ENCODE data around the gene PTOV1. TPM values are rescaled to one million over a fixed set of nuclear protein-coding genes. Genes with fewer than 3 reads are reported as not detected.
A peak's percentile ranks its signal among the peaks of the same experiment; 100 is the strongest.

The PTOV1 gene
- total and polyA plus RNA-seq, 2 donors: 63.6 to 125 TPM

GRCh38 chr19:49891393-49891792 is 40.4 kb downstream of the PTOV1 start:
- Histone ChIP-seq H3K9me3 (ENCODE audit: control insufficient read depth in 2 of 2, insufficient read depth in 1 of 2, low read length in 1 of 2) (no peaks in the 10 kb centered on the region), H3K4me3 (ENCODE audit: low read length in 2 of 2) (no peak overlapping the region), H3K27me3 (ENCODE audit: control insufficient read depth in 2 of 2, insufficient read depth in 1 of 2, low read length in 1 of 2) (peaks cover 6 to 54% of the 10 kb centered on the region in 2 donors), H3K27ac (ENCODE audit: low read depth in 1 of 2, low read length in 1 of 2) (no peak overlapping the region), H3K4me1 (ENCODE audit: control insufficient read depth in 2 of 2, insufficient read depth in 2 of 2, low read length in 2 of 2) (peaks cover 4 to 12% of the 10 kb centered on the region in 2 donors), H3K36me3 (ENCODE audit: control insufficient read depth in 2 of 2, insufficient read depth in 2 of 2, low read length in 1 of 2) (peaks cover 0 to 3% of the 10 kb centered on the region in 2 donors)
- WGBS: 95% methylated on average over 17 of the region's 17 CpGs
- no peak for DNase-seq (ENCODE audit: low read depth in 6 of 9, low spot score in 9 of 9)

DNA sequence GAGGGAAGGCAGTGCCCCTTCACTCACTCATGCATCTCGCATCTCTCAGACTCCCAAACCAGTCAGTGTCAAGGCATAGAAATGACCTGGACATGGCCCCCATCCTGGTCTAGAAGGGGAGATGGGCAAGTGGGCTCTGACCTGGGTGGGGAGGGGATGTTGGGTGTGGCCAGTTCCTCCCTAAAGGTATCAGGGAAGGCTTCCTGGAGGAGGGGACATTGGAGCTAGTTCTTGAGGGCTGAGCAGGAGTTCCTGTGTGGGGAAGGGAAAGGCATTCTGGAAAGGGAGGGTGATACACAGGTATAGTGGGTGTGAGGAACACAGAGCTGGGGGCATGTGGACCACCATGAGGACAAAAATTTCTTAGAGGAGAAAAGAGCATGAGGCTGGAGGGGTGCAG is 41.8 kb downstream of the PTOV1 start:
- Histone ChIP-seq H3K4me1 (ENCODE audit: control insufficient read depth in 2 of 2, insufficient read depth in 2 of 2, low read length in 2 of 2) (peaks cover 10 to 22% of the 10 kb centered on the region in 2 donors), H3K9me3 (ENCODE audit: control insufficient read depth in 2 of 2, insufficient read depth in 1 of 2, low read length in 1 of 2) (no peaks in the 10 kb centered on the region), H3K27me3 (ENCODE audit: control insufficient read depth in 2 of 2, insufficient read depth in 1 of 2, low read length in 1 of 2) (peaks cover 6 to 64% of the 10 kb centered on the region in 2 donors), H3K27ac (ENCODE audit: low read depth in 1 of 2, low read length in 1 of 2) (no peak overlapping the region), H3K36me3 (ENCODE audit: control insufficient read depth in 2 of 2, insufficient read depth in 2 of 2, low read length in 1 of 2) (no peaks in the 10 kb centered on the region), H3K4me3 (ENCODE audit: low read length in 2 of 2) (no peak overlapping the region)
- WGBS: 94% methylated on average over 1 of the region's 1 CpG
- DNase-seq (ENCODE audit: low read depth in 6 of 9, low spot score in 9 of 9): no peak

GRCh38 chr19:49894011-49894664 is 43.2 kb downstream of the PTOV1 start:
- H3K4me3 ChIP-seq (ENCODE audit: low read length in 2 of 2): no peak overlapping the region
- no peak for DNase-seq (ENCODE audit: low read depth in 6 of 9, low spot score in 9 of 9)
- no peaks in the 10 kb centered on the region for H3K9me3 ChIP-seq (ENCODE audit: control insufficient read depth in 2 of 2, insufficient read depth in 1 of 2, low read length in 1 of 2)
- peaks cover 6 to 61% of the 10 kb centered on the region in 2 donors for H3K27me3 ChIP-seq (ENCODE audit: control insufficient read depth in 2 of 2, insufficient read depth in 1 of 2, low read length in 1 of 2)
- no peak overlapping the region for H3K27ac ChIP-seq (ENCODE audit: low read depth in 1 of 2, low read length in 1 of 2)
- WGBS: 97% methylated on average over 18 of the region's 18 CpGs
- peaks cover 10 to 22% of the 10 kb centered on the region in 2 donors for H3K4me1 ChIP-seq (ENCODE audit: control insufficient read depth in 2 of 2, insufficient read depth in 2 of 2, low read length in 2 of 2)
- H3K36me3 ChIP-seq (ENCODE audit: control insufficient read depth in 2 of 2, insufficient read depth in 2 of 2, low read length in 1 of 2): no peaks in the 10 kb centered on the region

DNA sequence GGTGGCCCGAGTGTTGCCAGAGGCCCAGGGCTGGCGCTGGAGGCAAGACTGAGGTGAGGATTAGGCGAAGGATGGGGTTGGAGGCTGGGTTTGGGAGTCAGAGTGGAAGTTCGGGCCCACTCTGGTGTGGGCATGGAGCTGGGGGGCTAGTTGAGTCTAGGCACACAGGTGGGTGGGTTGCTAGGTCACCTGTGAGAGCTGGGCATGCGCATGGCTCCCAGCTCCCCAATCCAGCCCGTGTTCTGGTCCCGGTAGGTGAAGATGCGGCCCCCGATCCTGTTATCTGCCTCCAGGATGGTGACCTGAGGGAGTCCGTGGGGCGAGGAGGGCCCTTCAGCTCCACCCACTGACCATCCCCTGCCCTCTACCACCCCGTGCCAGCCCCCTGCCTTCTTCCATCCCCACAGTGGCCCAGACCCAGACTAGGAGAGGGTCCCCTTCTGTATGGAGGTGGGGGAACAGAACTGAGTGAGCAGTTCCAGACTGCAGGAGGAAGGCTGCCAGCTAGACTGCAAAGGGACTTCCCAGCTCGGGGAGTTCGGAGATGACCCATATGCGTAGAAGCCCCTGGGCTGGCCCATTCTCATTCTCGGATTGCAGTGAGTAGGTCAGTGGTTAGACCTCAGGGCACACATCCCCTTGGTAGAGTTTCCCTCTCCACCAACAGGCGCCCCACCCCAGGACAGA is 44.1 kb downstream of the PTOV1 start:
- H3K9me3 ChIP-seq (ENCODE audit: control insufficient read depth in 2 of 2, insufficient read depth in 1 of 2, low read length in 1 of 2): no peaks in the 10 kb centered on the region
- H3K36me3 ChIP-seq (ENCODE audit: control insufficient read depth in 2 of 2, insufficient read depth in 2 of 2, low read length in 1 of 2): no peaks in the 10 kb centered on the region
- WGBS: 91% methylated on average over 17 of the region's 17 CpGs
- DNase-seq (ENCODE audit: low read depth in 6 of 9, low spot score in 9 of 9): no peak
- no peak overlapping the region for H3K4me3 ChIP-seq (ENCODE audit: low read length in 2 of 2)
- H3K4me1 ChIP-seq (ENCODE audit: control insufficient read depth in 2 of 2, insufficient read depth in 2 of 2, low read length in 2 of 2): peaks cover 10 to 18% of the 10 kb centered on the region in 2 donors
- H3K27me3 ChIP-seq (ENCODE audit: control insufficient read depth in 2 of 2, insufficient read depth in 1 of 2, low read length in 1 of 2): peaks cover 6 to 52% of the 10 kb centered on the region in 2 donors
- H3K27ac ChIP-seq (ENCODE audit: low read depth in 1 of 2, low read length in 1 of 2): no peak overlapping the region

DNA sequence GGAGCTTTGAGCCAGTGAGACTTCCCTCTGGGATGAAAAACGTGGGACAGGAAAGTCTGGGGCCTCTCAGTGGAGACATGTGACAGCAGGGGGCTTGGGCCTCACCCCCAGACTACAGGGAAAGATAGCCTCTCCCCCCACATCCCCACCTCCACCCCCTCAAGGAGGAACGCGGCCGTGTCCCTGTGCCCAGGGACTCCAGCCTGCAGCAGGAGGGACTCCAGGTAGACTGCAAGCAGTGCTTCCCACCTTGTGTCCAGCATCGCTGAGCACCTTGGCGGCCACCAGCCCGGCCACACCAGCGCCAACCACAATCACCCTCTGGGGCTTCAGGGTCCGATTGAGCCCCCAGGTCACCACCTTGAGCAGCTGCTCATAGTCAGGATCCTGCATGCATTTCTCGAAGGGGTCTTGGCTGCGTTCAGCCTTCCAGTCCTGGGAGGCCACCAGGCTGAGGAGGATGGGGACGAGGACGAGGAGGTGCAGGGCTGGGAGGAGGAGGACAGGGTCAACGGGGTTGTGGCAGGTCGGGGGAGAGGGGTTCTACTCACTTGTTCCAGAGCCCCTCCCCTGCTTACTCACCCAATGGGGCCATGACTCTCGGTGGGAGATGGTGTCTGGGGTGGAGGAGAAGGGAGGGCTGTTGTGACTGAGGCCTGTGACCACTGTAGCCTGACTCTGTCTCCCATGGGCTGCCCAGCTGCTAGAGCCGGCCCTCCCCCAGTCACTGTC is 44.8 kb downstream of the PTOV1 start:
- WGBS: 86% methylated on average over 17 of the region's 17 CpGs
- Histone ChIP-seq H3K4me3 (ENCODE audit: low read length in 2 of 2) (no peak overlapping the region), H3K36me3 (ENCODE audit: control insufficient read depth in 2 of 2, insufficient read depth in 2 of 2, low read length in 1 of 2) (no peaks in the 10 kb centered on the region), H3K27ac (ENCODE audit: low read depth in 1 of 2, low read length in 1 of 2) (no peak overlapping the region), H3K9me3 (ENCODE audit: control insufficient read depth in 2 of 2, insufficient read depth in 1 of 2, low read length in 1 of 2) (no peaks in the 10 kb centered on the region), H3K4me1 (ENCODE audit: control insufficient read depth in 2 of 2, insufficient read depth in 2 of 2, low read length in 2 of 2) (peaks cover 6 to 14% of the 10 kb centered on the region in 2 donors), H3K27me3 (ENCODE audit: control insufficient read depth in 2 of 2, insufficient read depth in 1 of 2, low read length in 1 of 2) (peaks cover 3 to 46% of the 10 kb centered on the region in 2 donors)
- no peak for DNase-seq (ENCODE audit: low read depth in 6 of 9, low spot score in 9 of 9)

DNA sequence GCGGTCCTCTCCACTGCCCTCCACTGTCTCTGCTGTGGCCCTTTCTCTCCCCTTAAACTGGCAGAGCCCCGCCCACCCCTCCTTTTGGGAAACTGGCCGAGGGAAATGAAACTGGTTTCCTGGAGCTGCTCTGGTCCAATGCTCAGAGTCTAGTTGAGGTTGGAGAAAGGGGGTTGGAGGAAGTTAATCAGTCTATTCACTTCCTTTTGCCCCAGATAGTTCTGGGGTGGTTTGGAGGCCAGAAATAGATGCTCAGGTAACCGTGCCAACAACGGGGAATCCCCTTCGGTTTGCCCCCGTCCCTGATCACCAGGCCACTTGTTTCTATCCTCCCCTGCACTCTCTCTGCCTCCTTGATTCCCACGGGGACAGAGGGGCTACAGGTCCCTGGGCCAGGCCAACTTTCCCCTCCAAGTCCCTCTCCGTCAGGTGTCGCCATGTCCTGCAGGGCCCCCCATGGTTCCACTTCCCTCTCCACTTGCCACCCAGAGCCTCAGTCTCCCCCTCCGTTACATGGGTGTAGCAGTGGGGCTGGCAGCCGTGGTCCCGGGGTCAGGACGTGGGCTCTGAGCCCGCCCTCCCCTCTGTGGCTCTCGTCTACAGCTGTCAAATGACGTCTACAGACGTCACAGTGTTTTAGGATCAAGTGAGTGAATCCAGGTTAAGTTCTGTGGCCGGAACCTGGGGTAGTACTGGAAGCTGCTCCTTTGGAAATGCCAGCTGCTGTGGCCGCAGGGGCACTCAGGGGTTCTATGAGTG is 46.1 kb downstream of the PTOV1 start, which contains the start of gene IL4I1:
TSS of gene IL4I1 (minus strand) at position 25 of the 759 bp plus-strand sequence. CDS start 727 bp downstream, outside the sequence.
- H3K27me3 ChIP-seq (ENCODE audit: control insufficient read depth in 2 of 2, insufficient read depth in 1 of 2, low read length in 1 of 2): peaks cover 0 to 35% of the 10 kb centered on the region in 2 donors
- WGBS: 3% methylated on average over 20 of the region's 20 CpGs

GRCh38 chr19:49904136-49904535 is 53.2 kb downstream of the PTOV1 start:
- Histone ChIP-seq H3K4me1 (ENCODE audit: control insufficient read depth in 2 of 2, insufficient read depth in 2 of 2, low read length in 2 of 2) (no peaks in the 10 kb centered on the region), H3K9me3 (ENCODE audit: control insufficient read depth in 2 of 2, insufficient read depth in 1 of 2, low read length in 1 of 2) (no peaks in the 10 kb centered on the region), H3K4me3 (ENCODE audit: low read length in 2 of 2) (no peak overlapping the region), H3K27me3 (ENCODE audit: control insufficient read depth in 2 of 2, insufficient read depth in 1 of 2, low read length in 1 of 2) (no peaks in the 10 kb centered on the region), H3K36me3 (ENCODE audit: control insufficient read depth in 2 of 2, insufficient read depth in 2 of 2, low read length in 1 of 2) (peaks cover 29 to 32% of the 10 kb centered on the region in 2 donors), H3K27ac (ENCODE audit: low read depth in 1 of 2, low read length in 1 of 2) (no peak overlapping the region)
- 9% methylated on average over 6 of the region's 6 CpGs for WGBS
- DNase-seq (ENCODE audit: low read depth in 6 of 9, low spot score in 9 of 9): no peak

More for the DNA sequence above, 46.1 kb downstream of the PTOV1 start, which contains the start of gene IL4I1:
- no peaks in the 10 kb centered on the region for H3K36me3 ChIP-seq (ENCODE audit: control insufficient read depth in 2 of 2, insufficient read depth in 2 of 2, low read length in 1 of 2)
- peak within 1 kb of the TSS in 1 of 2 donors; percentile 20 for H3K27ac ChIP-seq (ENCODE audit: low read depth in 1 of 2, low read length in 1 of 2)
- peaks cover 6 to 12% of the 10 kb centered on the region in 2 donors for H3K4me1 ChIP-seq (ENCODE audit: control insufficient read depth in 2 of 2, insufficient read depth in 2 of 2, low read length in 2 of 2)
- H3K4me3 ChIP-seq (ENCODE audit: low read length in 2 of 2): no peak within 1 kb of the TSS
- no peaks in the 10 kb centered on the region for H3K9me3 ChIP-seq (ENCODE audit: control insufficient read depth in 2 of 2, insufficient read depth in 1 of 2, low read length in 1 of 2)
- DNase-seq (ENCODE audit: low read depth in 6 of 9, low spot score in 9 of 9): peak in 2 of 9 donors; percentile 8 to 56

DNA sequence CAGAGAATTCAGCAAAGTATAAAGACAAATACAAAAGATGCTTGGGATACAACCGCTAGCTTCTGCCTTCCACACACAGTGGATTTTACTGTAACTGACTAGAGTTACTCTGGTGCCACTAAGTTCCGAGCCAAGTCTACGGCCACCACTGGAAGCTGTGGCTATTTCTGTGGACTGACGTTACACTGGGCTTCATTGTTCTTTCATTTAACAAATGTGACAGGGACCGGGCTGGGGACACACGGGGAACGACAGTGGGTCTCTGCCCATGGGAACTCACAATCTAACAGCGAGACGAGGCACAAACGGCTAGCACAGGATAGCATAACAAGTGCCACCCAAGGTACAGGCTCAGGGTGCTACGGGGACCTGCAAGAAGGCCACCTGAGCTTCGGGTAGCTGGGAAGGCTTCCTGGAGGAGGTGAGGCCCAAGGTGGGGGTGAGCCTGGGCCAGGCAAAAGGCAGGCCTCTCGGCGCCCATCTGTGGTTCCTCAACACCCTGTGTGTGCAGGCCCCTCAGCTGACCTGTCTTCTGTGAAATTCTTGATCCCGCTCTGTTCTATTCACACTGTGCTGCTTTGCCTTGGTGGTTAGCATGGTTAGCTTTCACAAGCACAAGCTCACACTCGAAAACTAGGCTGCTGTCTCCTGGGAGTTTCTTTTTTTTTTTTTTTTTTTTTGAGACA is 56.1 kb downstream of the PTOV1 start:
- Histone ChIP-seq H3K4me1 (ENCODE audit: control insufficient read depth in 2 of 2, insufficient read depth in 2 of 2, low read length in 2 of 2) (peaks cover 0 to 11% of the 10 kb centered on the region in 2 donors), H3K9me3 (ENCODE audit: control insufficient read depth in 2 of 2, insufficient read depth in 1 of 2, low read length in 1 of 2) (no peaks in the 10 kb centered on the region), H3K27ac (ENCODE audit: low read depth in 1 of 2, low read length in 1 of 2) (no peak overlapping the region), H3K36me3 (ENCODE audit: control insufficient read depth in 2 of 2, insufficient read depth in 2 of 2, low read length in 1 of 2) (peaks cover 46 to 51% of the 10 kb centered on the region in 2 donors), H3K27me3 (ENCODE audit: control insufficient read depth in 2 of 2, insufficient read depth in 1 of 2, low read length in 1 of 2) (no peaks in the 10 kb centered on the region), H3K4me3 (ENCODE audit: low read length in 2 of 2) (no peak overlapping the region)
- DNase-seq (ENCODE audit: low read depth in 6 of 9, low spot score in 9 of 9): no peak
- WGBS: 94% methylated on average over 16 of the region's 16 CpGs

Data from thymus (tissue), 11 donors.